PC-9 (cell line): Measurements from ENCODE around the gene CFAP410.

Experiments used
- EZH2 ChIP-seq: fragments of 200-600 bp; sonication (generic); IDR thresholded peaks from 2 replicates; pipeline ENCODE4 v1.8.0; 2017; ENCODE audit warnings: antibody characterized with exemption, low read depth
- TF ChIP-seq, protein P1 (sequence below): fragments of 200-600 bp; sonication (generic); conservative IDR thresholded peaks from 2 replicates; pipeline ENCODE4 v1.6.1; 2017; ENCODE audit warnings: mixed run types, antibody characterized with exemption, mild to moderate bottlenecking, moderate library complexity

DNA sequence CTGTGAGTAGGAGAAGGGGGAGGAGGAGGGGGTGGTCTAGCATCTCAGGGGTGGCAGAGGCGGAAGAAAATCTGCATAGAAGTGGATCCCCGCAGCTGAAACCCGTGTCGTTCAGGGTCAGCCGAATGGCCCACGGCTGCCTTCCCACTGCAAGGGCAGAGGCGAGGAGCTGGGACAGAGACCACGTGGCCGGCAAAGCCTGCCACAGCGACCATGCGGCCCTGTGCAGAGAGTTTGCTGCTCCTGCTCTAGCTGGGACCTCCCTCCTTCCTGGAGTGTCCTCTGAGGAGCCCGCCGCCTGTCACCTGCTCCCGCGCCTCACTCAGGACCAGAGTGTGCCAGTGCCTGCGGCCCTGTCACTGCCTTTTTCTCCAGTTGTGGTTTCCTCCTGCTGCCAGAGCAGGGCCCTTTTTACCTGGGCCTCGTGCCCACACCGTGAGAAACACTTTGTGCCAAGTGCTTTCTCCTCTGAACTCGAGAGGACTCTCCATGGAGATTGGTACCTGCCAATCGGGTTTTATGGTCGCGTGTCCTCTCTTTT lies 8.8 kb upstream of the CFAP410 start:
- TF ChIP-seq, protein P1, sequence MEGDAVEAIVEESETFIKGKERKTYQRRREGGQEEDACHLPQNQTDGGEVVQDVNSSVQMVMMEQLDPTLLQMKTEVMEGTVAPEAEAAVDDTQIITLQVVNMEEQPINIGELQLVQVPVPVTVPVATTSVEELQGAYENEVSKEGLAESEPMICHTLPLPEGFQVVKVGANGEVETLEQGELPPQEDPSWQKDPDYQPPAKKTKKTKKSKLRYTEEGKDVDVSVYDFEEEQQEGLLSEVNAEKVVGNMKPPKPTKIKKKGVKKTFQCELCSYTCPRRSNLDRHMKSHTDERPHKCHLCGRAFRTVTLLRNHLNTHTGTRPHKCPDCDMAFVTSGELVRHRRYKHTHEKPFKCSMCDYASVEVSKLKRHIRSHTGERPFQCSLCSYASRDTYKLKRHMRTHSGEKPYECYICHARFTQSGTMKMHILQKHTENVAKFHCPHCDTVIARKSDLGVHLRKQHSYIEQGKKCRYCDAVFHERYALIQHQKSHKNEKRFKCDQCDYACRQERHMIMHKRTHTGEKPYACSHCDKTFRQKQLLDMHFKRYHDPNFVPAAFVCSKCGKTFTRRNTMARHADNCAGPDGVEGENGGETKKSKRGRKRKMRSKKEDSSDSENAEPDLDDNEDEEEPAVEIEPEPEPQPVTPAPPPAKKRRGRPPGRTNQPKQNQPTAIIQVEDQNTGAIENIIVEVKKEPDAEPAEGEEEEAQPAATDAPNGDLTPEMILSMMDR = no peak
- TF ChIP-seq EZH2 = no peak
